Muscle of arm (tissue), 12 donors: ENCODE results near the gene TLR2. TPM values are rescaled to one million over a fixed set of nuclear protein-coding genes. Genes with fewer than 3 reads are reported as not detected.

Experiments used
- DNase-seq: peaks from one replicate; pipeline ENCODE4 v3.0.0-alpha.2; 2013
- polyA plus RNA-seq, 12 donors: library from polyadenylated mRNA; unstranded; fragments of 120-200 nt; gene quantifications; one replicate each; pipeline ENCODE4 v1.2.1, GENCODE V29; 2013; ENCODE audit not compliant: insufficient read length in 12 of 12

Gene TLR2
- polyA plus RNA-seq, 12 donors: 1.4 to 8.2 (median 2.7) TPM; not detected in 1

DNA sequence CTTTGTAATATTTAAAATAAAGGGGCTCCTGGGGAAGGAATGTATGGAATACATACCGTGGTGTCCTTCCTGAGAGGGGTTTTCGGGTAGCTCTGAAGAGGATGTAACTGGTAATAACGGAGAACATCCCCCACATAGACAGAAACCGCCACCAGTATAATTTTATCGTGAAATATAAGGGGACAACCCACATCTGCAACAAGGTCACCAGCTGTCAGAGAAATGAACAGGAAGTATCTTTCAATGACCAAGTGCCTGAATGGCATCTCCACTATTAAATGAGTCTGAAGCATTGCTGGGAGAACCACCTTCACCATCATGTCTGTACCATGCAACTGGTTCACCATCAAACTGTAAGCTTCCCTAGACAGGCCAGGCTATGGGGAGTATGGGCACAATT lies 44.1 kb downstream of the TLR2 start:
- no peak for DNase-seq

- DNase-seq: no peak
Observed at GRCh38 chr4:153728660-153729059, 44.6 kb downstream of the TLR2 start.

DNA sequence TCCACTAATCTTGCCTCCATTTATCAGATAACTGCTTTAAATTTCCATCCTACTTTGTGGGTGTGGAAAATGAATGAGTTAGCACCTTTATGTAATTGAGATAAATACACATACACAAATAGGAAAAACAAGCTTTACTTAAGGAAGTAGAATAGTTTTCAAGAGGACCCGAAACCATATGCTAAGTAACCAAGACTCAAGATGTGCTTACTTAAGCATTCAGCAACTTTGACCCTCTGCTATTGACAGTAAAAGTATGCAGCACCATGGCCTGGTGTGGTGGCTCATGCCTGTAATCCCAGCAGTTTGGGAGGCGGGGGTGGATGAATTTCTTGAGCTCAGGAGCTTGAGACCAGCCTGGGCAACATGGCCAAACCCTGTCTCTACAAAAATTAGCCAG lies 45.8 kb downstream of the TLR2 start:
- DNase-seq: no peak

DNA sequence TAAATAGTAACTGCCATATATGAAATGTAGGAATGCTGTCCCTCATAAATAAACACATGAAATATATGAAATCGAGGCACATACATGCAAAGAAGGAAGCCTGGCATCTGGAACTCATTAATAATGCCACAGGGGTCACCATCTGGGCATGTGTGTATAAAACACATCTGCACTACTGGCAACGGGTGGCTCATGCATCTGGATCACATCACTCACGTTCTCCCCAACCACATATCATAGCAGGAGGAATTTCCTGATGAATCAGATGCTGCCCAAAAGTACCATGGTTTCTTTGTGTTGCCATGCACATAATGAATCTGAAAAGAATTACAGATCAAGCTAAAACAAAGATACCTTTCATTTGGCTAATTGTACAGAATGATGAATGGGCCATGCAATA lies 47.2 kb downstream of the TLR2 start:
- DNase-seq: no peak

GRCh38 chr4:153733751-153734448 lies 49.8 kb downstream of the TLR2 start:
- DNase-seq: no peak

- DNase-seq: no peak
Observed at GRCh38 chr4:153735906-153736461, 51.9 kb downstream of the TLR2 start.

- no peak for DNase-seq
Observed at GRCh38 chr4:153741541-153741940, 57.5 kb downstream of the TLR2 start.

DNA sequence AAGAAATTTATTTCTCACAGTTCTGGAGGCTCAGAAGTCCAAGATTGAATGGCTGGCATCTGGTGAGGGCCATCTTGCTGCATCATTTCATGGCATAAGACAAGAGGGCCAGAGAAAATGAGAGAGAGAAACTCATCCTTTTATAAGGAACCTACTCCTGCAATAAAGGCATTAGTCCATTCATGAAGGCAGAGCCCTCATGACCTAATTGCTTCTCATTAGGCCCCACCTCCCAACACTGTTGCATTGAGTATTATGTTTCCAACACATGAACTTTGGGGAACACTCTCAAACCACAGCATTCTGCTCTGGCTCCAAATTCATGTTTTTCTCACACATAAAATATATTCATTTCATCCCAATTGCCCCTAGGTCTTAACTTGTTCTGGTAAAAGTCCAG lies 61.6 kb downstream of the TLR2 start:
- no peak for DNase-seq

- no peak for DNase-seq
Observed at GRCh38 chr4:153747406-153747955, 63.4 kb downstream of the TLR2 start.

GRCh38 chr4:153748378-153748777 lies 64.3 kb downstream of the TLR2 start:
- DNase-seq: no peak

GRCh38 chr4:153750197-153750817 lies 66.2 kb downstream of the TLR2 start:
- DNase-seq: peak; percentile 67

DNA sequence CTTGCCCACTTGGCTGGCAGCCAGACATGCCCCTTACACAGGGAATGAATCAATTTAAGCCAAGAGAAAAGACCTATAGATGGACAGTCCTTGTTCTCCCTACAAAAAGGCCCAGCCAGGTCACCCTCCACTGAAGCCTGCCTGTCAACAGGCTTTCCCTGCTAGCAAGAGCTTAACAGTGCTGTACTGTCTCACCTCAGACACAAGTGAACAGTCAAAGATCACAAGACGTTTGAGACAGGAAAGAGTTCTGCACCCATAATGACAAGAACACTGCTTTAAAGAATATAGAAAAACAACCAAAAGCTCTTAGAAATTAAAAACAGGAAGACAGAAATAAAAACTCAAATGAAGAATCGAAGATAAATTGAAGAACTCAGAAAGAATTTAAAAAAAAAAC lies 71.1 kb downstream of the TLR2 start:
- DNase-seq: no peak

Other genes starting within 250 kb of the TLR2 start
- gene TMEM131L, start 217.9 kb upstream of the TLR2 start, polyA plus RNA-seq: 10 to 100 TPM in 11 of 12 donors, not detected in 1; 39.8 to 71.7 (median 54.0) TPM
- 1 to 10 TPM in 3 of 12 donors, under 1 TPM in 7, not detected in 2; 0.28 to 3.7 (median 0.59) TPM for gene RNF175, start 75.7 kb downstream of the TLR2 start, polyA plus RNA-seq
- gene SFRP2, start 104.8 kb downstream of the TLR2 start, polyA plus RNA-seq: 100 to 1,000 TPM in 2 of 12 donors, 10 to 100 TPM in 9, not detected in 1; 18.0 to 187 (median 52.8) TPM